Ascending aorta (tissue), 2 donors: ENCODE data around the gene PLAC9. TPM values are rescaled to one million over a fixed set of nuclear protein-coding genes. Genes with fewer than 3 reads are reported as not detected.
A peak's percentile ranks its signal among the peaks of the same experiment; 100 is the strongest.

Source experiments
- DNase-seq, 2 donors: peaks; one replicate each; pipeline ENCODE4 v3.0.0-alpha.2; 2019; ENCODE audit warnings: low spot score in 2 of 2
- H3K27ac ChIP-seq, 2 donors: fragments of 200-600 bp; sonication (generic); one replicate each; pipeline ENCODE4 v1.5.1; 2016 to 2017; ENCODE audit warnings: mild to moderate bottlenecking in 1 of 2
- H3K27me3 ChIP-seq: fragments of 200-600 bp; sonication (generic); one replicate; pipeline ENCODE4 v1.5.1; 2017
- H3K36me3 ChIP-seq, 2 donors: fragments of 200-600 bp; sonication (generic); one replicate each; pipeline ENCODE4 v1.5.1; 2016
- H3K4me1 ChIP-seq, 2 donors: fragments of 200-600 bp; sonication (generic); one replicate each; pipeline ENCODE4 v1.5.1; 2016 to 2017; ENCODE audit warnings: mild to moderate bottlenecking in 1 of 2
- H3K4me3 ChIP-seq, 2 donors: fragments of 200-600 bp; sonication (generic); one replicate each; pipeline ENCODE4 v1.5.1; 2016 to 2017; ENCODE audit warnings: mild to moderate bottlenecking in 1 of 2
- H3K9me3 ChIP-seq, 2 donors: fragments of 200-600 bp; sonication (generic); one replicate each; pipeline ENCODE4 v1.5.1; 2016
- intact Hi-C: fragments of 100-400 bp; cut with DNase I; formaldehyde crosslinking; loops from one replicate; pipeline ENCODE4 v1.15.1; 2023
- total RNA-seq: library from RNA; depleted of rRNA; stranded (reverse); fragments of >200 nt; gene quantifications from one replicate; pipeline ENCODE4 v1.1.0, GENCODE V29; 2016
- TF ChIP-seq, protein P1 (sequence below), 3 experiments: fragments of 200-600 bp in 2 of 3; fragments of 450-650 bp in 1 of 3; sonication (generic) in 2 of 3; IDR thresholded peaks; one replicate each; pipeline ENCODE4 v1.5.1; 2016 to 2019; ENCODE audit warnings: antibody characterized with exemption in 3 of 3, mild to moderate bottlenecking in 1 of 3, moderate library complexity in 1 of 3

Gene PLAC9
- total RNA-seq, 1 donor from 2014 or later = 221 TPM

- Histone ChIP-seq H3K27ac (peak overlapping the region; percentile 11 to 20), H3K9me3 (no peaks in the 10 kb centered on the region), H3K27me3 (no peaks in the 10 kb centered on the region), H3K4me3 (no peak overlapping the region), H3K4me1 (peaks cover 7 to 27% of the 10 kb centered on the region in 2 donors), H3K36me3 (peaks cover 11 to 18% of the 10 kb centered on the region in 2 donors)
- intact Hi-C loops = no loop called here
- DNase-seq = no peak
- TF ChIP-seq, protein P1, sequence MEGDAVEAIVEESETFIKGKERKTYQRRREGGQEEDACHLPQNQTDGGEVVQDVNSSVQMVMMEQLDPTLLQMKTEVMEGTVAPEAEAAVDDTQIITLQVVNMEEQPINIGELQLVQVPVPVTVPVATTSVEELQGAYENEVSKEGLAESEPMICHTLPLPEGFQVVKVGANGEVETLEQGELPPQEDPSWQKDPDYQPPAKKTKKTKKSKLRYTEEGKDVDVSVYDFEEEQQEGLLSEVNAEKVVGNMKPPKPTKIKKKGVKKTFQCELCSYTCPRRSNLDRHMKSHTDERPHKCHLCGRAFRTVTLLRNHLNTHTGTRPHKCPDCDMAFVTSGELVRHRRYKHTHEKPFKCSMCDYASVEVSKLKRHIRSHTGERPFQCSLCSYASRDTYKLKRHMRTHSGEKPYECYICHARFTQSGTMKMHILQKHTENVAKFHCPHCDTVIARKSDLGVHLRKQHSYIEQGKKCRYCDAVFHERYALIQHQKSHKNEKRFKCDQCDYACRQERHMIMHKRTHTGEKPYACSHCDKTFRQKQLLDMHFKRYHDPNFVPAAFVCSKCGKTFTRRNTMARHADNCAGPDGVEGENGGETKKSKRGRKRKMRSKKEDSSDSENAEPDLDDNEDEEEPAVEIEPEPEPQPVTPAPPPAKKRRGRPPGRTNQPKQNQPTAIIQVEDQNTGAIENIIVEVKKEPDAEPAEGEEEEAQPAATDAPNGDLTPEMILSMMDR (IDR thresholded peaks at IDR 0.05) = no peak
Observed at GRCh38 chr10:80172896-80173295, 40.4 kb downstream of the PLAC9 start.

DNA sequence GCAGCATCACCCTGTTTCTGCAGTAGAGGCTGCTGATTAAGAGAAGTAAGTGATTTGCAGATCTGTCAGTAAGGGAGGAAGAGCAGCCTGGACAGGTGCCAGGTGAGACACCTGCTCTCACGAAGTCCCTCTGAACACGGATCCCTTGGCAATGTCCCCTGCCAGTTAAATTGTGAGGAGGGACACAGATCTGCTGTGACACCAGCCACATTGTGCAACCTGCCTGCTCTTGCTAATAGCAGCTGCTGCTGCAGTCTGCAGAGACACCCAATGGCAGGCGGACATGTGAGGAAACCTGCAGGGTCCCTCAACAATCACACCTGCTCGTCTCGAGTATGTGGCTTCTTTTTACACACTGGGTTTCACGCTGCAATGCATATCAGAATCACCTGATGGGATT lies 40.9 kb downstream of the PLAC9 start:
- H3K4me3 ChIP-seq = no peak overlapping the region
- no peaks in the 10 kb centered on the region for H3K27me3 ChIP-seq
- peaks cover 11 to 18% of the 10 kb centered on the region in 2 donors for H3K36me3 ChIP-seq
- no peaks in the 10 kb centered on the region for H3K9me3 ChIP-seq
- TF ChIP-seq, protein P1 (IDR thresholded peaks at IDR 0.05) = no peak
- intact Hi-C loops = no loop called here
- H3K4me1 ChIP-seq = peaks cover 7 to 27% of the 10 kb centered on the region in 2 donors
- H3K27ac ChIP-seq = peak overlapping the region in 1 of 2 donors; percentile 20
- no peak for DNase-seq

- no peak overlapping the region for H3K27ac ChIP-seq
- DNase-seq = no peak
- H3K9me3 ChIP-seq = no peaks in the 10 kb centered on the region
- H3K27me3 ChIP-seq = no peaks in the 10 kb centered on the region
- H3K4me1 ChIP-seq = peaks cover 0 to 22% of the 10 kb centered on the region in 2 donors
- TF ChIP-seq, protein P1 (IDR thresholded peaks at IDR 0.05) = no peak
- H3K36me3 ChIP-seq = peaks cover 11 to 18% of the 10 kb centered on the region in 2 donors
- intact Hi-C loops = no loop called here
- no peak overlapping the region for H3K4me3 ChIP-seq
Observed at GRCh38 chr10:80174641-80175395, 42.3 kb downstream of the PLAC9 start.

DNA sequence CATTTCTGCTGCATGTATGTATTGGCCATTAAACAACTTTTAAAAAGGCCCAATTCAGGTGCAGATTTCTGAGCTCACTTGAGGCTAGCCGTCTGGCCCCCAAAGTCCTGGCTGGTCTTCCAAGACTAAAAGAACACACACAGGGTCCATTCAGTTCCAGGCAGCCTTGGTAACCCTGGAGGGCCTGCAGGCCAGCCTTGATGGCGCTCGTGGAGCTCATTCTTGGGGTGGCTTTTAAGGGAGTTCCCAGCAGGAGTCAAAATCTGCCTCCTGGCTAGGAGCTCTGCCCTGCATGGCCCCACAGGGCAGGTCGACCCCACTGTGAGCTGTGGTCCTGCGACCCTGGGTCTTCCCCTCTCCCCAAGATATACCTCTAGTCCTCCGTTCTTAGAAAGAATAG lies 44.0 kb downstream of the PLAC9 start:
- intact Hi-C loops = no loop called here
- TF ChIP-seq, protein P1 (IDR thresholded peaks at IDR 0.05) = no peak
- no peaks in the 10 kb centered on the region for H3K9me3 ChIP-seq
- no peaks in the 10 kb centered on the region for H3K27me3 ChIP-seq
- H3K4me3 ChIP-seq = no peak overlapping the region
- H3K27ac ChIP-seq = no peak overlapping the region
- peaks cover 0 to 22% of the 10 kb centered on the region in 2 donors for H3K4me1 ChIP-seq
- peaks cover 3 to 9% of the 10 kb centered on the region in 2 donors for H3K36me3 ChIP-seq
- DNase-seq = no peak

DNA sequence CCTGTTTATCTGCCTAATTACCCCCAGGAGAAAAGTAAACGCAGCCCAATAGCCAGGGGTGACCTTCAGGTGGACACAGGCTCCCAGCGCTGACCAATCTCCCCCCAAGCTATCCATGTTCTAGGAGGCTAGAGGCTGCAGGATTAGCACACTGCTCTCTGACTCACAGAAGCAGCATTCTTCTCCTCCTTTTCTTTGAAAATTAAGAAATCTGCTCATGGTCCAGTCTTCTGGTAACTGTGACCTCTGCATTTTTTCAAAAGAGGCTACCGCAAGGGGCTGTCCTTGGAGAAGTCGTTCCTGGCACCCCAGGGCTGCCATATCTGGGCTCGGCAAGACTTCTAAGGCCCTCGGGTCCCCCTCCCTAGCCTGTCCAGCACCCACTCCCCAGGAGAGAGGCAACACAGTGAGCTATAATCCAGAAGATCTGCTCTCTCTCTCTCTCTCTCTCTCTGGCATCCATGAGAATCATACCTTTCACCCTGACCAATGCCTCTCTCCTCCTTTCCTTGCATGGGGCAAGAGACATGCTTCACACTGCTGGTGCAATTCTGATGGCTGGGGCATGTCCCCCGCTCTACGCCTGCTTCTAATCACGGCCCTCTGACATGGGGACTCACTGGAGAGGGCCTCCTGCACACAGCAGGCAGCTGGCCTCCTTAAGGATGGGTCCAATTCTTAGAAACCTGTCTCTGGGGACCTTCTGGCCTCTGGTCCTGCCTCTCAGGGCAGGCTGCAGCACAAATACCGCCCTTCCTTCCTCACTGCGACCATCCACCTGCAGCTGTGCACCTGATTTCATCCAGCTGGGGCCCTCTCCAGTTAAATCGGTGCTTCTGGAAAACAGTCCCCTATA lies 45.5 kb downstream of the PLAC9 start:
- H3K4me3 ChIP-seq = no peak overlapping the region
- H3K4me1 ChIP-seq = peaks cover 2 to 25% of the 10 kb centered on the region in 2 donors
- peaks cover 0 to 2% of the 10 kb centered on the region in 2 donors for H3K36me3 ChIP-seq
- peak overlapping the region in 1 of 2 donors; percentile 17 for H3K27ac ChIP-seq
- intact Hi-C loops = no loop called here
- no peak for DNase-seq
- TF ChIP-seq, protein P1 (IDR thresholded peaks at IDR 0.05) = no peak
- H3K27me3 ChIP-seq = no peaks in the 10 kb centered on the region
- no peaks in the 10 kb centered on the region for H3K9me3 ChIP-seq
